K562 (cell line): ENCODE data around the gene OR4D9. TPM values are rescaled to one million over a fixed set of nuclear protein-coding genes. Genes with fewer than 3 reads are reported as not detected.
A peak's percentile ranks its signal among the peaks of the same experiment; 100 is the strongest.

ENCODE experiments used
- BRCA1 ChIP-seq, 2 experiments: fragments of 450-650 bp in 1 of 2; sonication (generic) in 1 of 2; formaldehyde crosslinking in 1 of 2; IDR thresholded peaks; 2 replicates each; pipeline versions ENCODE4 v1.5.0 to v1.6.1; 2017 to 2020; ENCODE audit warnings: mild to moderate bottlenecking in 1 of 2, missing genetic modification reagents in 1 of 2
- CREB1 ChIP-seq, 2 experiments: sonication (generic) in 1 of 2; formaldehyde crosslinking in 1 of 2; IDR thresholded peaks; 2 replicates each; pipeline versions ENCODE4 v1.6.1 to v1.8.0; 2012 to 2022; ENCODE audit warnings: inconsistent platforms in 1 of 2, mild to moderate bottlenecking in 1 of 2, missing genetic modification reagents in 1 of 2, moderate library complexity in 1 of 2
- CTBP1 ChIP-seq: fragments of 450-650 bp; IDR thresholded peaks from 2 replicates; pipeline ENCODE4 v1.6.1; 2016; ENCODE audit warnings: borderline replicate concordance
- ETS2 ChIP-seq: IDR thresholded peaks from 2 replicates; pipeline ENCODE4 v1.6.1; 2016; ENCODE audit warnings: borderline replicate concordance, missing genetic modification characterization, mild to moderate bottlenecking, moderate library complexity, missing compliant biosample characterization; ENCODE audit not compliant: poor library complexity, severe bottlenecking
- FOSL1 ChIP-seq: fragments of 200-800 bp; sonication (Bioruptor generic); conservative IDR thresholded peaks from 2 replicates; pipeline ENCODE4 v1.6.1; 2016; ENCODE audit warnings: missing genetic modification characterization, missing compliant biosample characterization
- FOXP1 ChIP-seq: sonication (generic); formaldehyde crosslinking; IDR thresholded peaks from 2 replicates; pipeline ENCODE4 v1.8.0; 2022; ENCODE audit warnings: mild to moderate bottlenecking, missing genetic modification reagents
- GATAD2B ChIP-seq: fragments of 450-650 bp; IDR thresholded peaks from 2 replicates; pipeline ENCODE4 v1.6.1; 2017; ENCODE audit warnings: mild to moderate bottlenecking, borderline replicate concordance
- HCFC1 ChIP-seq: IDR thresholded peaks from 2 replicates; pipeline ENCODE4 v1.6.1; 2012; ENCODE audit warnings: low read depth, low read length, improper control_type of control experiment
- LCOR ChIP-seq: sonication (generic); formaldehyde crosslinking; IDR thresholded peaks from 2 replicates; pipeline ENCODE4 v1.8.0; 2022; ENCODE audit warnings: mild to moderate bottlenecking, missing genetic modification reagents
- MAFG ChIP-seq: fragments of 450-650 bp; conservative IDR thresholded peaks from 2 replicates; pipeline ENCODE4 v1.6.1; 2016; ENCODE audit warnings: missing genetic modification characterization, missing compliant biosample characterization
- MTA2 ChIP-seq: fragments of 450-650 bp; IDR thresholded peaks from 2 replicates; pipeline ENCODE4 v1.6.1; 2016; ENCODE audit warnings: low read depth
- NBN ChIP-seq: fragments of 450-650 bp; IDR thresholded peaks from 2 replicates; pipeline ENCODE4 v1.6.1; 2016; ENCODE audit warnings: low read depth, mild to moderate bottlenecking
- NFE2 ChIP-seq: IDR thresholded peaks from 2 replicates; pipeline ENCODE4 v1.6.1; 2014; ENCODE audit warnings: antibody characterized with exemption, low read depth
- NONO ChIP-seq, 2 experiments: fragments of 200-400 bp in 1 of 2; fragments of 450-650 bp in 1 of 2; formaldehyde crosslinking in 1 of 2; IDR thresholded peaks; 2 replicates each; pipeline ENCODE4 v1.6.1; 2017; ENCODE audit warnings: low read depth in 2 of 2, mild to moderate bottlenecking in 2 of 2, moderate library complexity in 2 of 2, low read length in 1 of 2
- POLR3G ChIP-seq: IDR thresholded peaks from 2 replicates; pipeline ENCODE4 v1.6.1; 2011; ENCODE audit not compliant: insufficient read length, insufficient replicate concordance; ENCODE audit errors: extremely low read depth
- POU5F1 ChIP-seq: fragments of 150-350 bp; IDR thresholded peaks from 2 replicates; pipeline ENCODE4 v1.6.1; 2014; ENCODE audit warnings: borderline replicate concordance, low read length, low read depth, mild to moderate bottlenecking; ENCODE audit not compliant: partially characterized antibody
- RNF2 ChIP-seq: sonication (generic); IDR thresholded peaks from 2 replicates; pipeline ENCODE4 v1.6.1; 2016
- SAP30 ChIP-seq: fragments of 200-600 bp; sonication (generic); IDR thresholded peaks from 2 replicates; pipeline ENCODE4 v1.6.1; 2012; ENCODE audit warnings: borderline replicate concordance, low read depth, mild to moderate bottlenecking, moderate library complexity, low read length, control low read depth, inconsistent platforms; ENCODE audit not compliant: insufficient read depth, poor library complexity, severe bottlenecking
- SP1 ChIP-seq: sonication (generic); formaldehyde crosslinking; IDR thresholded peaks from 2 replicates; pipeline ENCODE4 v1.8.1; 2022; ENCODE audit warnings: mild to moderate bottlenecking, missing genetic modification reagents
- TBL1XR1 ChIP-seq, 2 experiments: IDR thresholded peaks; 2 replicates each; pipeline ENCODE4 v1.6.1; 2012; ENCODE audit warnings: improper control_type of control experiment in 2 of 2, low read length in 2 of 2, mild to moderate bottlenecking in 1 of 2
- TBP ChIP-seq: optimal IDR thresholded peaks from 2 replicates; pipeline ENCODE3; 2011; ENCODE audit warnings: low read depth, low read length, improper control_type of control experiment
- TEAD4 ChIP-seq, 2 experiments: sonication (generic) in 1 of 2; formaldehyde crosslinking in 1 of 2; IDR thresholded peaks; 2 replicates each; pipeline versions ENCODE4 v1.6.1 to v1.8.0; 2012 to 2022; ENCODE audit warnings: borderline replicate concordance in 1 of 2, inconsistent platforms in 1 of 2, low read length in 1 of 2, mild to moderate bottlenecking in 1 of 2, missing genetic modification reagents in 1 of 2
- ZEB2 ChIP-seq: fragments of 450-650 bp; IDR thresholded peaks from 2 replicates; pipeline ENCODE4 v1.6.1; 2016
- ZNF134 ChIP-seq: fragments of 250-450 bp; sonication (Bioruptor Pico); conservative IDR thresholded peaks from 2 replicates; pipeline ENCODE4 v1.4.0; 2020
- ZNF175 ChIP-seq: fragments of 200-800 bp; sonication (Bioruptor generic); IDR thresholded peaks from 2 replicates; pipeline ENCODE4 v1.6.1; 2016; ENCODE audit warnings: low read depth, mild to moderate bottlenecking, missing genetic modification characterization, missing compliant biosample characterization
- ZNF444 ChIP-seq: fragments of 250-450 bp; sonication (Bioruptor Pico); IDR thresholded peaks from 2 replicates; pipeline ENCODE4 v1.4.0; 2020; ENCODE audit warnings: mild to moderate bottlenecking, moderate library complexity
- polyA plus RNA-seq, 8 experiments: library from polyadenylated mRNA; depleted of rRNA in 4 of 8; stranded (reverse) in 5 of 8; unstranded in 3 of 8; fragments of >200 nt; fragmentation: Nextera tagmentation in 2 of 8; fragmentation: Illumina TruSeq in 1 of 8; extraction: Ambion mirVana in 2 of 8; extraction: Trizol in 1 of 8; gene quantifications; 2 replicates each; pipeline versions ENCODE4 v1.2.1 to v1.2.3, GENCODE V29; 2011 to 2014; ENCODE audit warnings: inconsistent platforms in 1 of 8, missing spikeins in 1 of 8
- total RNA-seq, 7 experiments: library from RNA; depleted of rRNA in 6 of 7; stranded (reverse); fragments of >200 nt in 6 of 7; fragmentation: Illumina TruSeq in 2 of 7; extraction: Trizol in 2 of 7; gene quantifications; 2 replicates each; pipeline versions ENCODE4 v1.2.1 to v1.2.3, GENCODE V29; 2011 to 2021; ENCODE audit warnings: low replicate concordance in 1 of 7
- TF ChIP-seq, protein P1 (sequence below): fragments of 450-650 bp; formaldehyde crosslinking; IDR thresholded peaks from 2 replicates; pipeline ENCODE4 v1.4.0; 2022; ENCODE audit warnings: mild to moderate bottlenecking, moderate library complexity
- TF ChIP-seq, protein P2 (sequence below): sonication (generic); formaldehyde crosslinking; IDR thresholded peaks from 2 replicates; pipeline ENCODE4 v1.8.1; 2023; ENCODE audit warnings: mild to moderate bottlenecking, missing genetic modification reagents

OR4D9 gene
- total and polyA plus RNA-seq, 9 of the 15 experiments (the other 6 are each of a cell fraction or from before 2014, with no cell fraction given): not detected

DNA sequence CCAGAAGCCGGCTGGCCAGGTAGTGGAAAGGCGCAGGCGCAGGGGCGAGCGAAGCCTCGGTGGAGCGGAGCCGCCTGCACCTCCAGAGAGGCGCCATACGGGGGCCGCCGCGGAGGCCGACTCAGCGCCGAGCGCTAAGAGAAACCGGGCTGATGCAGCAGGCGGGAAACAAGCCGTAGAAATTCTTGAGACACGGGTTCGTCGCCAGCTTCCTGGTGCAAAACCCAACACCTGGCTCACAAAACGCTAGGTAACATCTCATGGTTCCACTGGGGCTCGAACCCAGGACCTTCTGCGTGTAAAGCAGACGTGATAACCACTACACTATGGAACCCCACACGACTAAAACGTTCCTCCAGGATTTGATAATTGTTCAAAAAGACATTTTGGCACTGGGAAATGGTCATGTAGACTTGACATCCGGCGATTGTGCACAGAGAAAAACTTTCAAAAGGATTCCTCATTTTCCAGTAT, 39.1 kb downstream of the OR4D9 start (continued):
- TF ChIP-seq LCOR (CRISPR knock-in tag) (peak; percentile 91), MAFG (no peak), CREB1 (IDR thresholded peaks at IDR 0.05) (peak; percentile 48; the same call in 1 of the 2 replicates), CREB1 (CRISPR knock-in tag; IDR thresholded peaks at IDR 0.05) (peak; percentile 60; the same call in 1 of the 2 replicates), SP1 (peak; percentile 69), TEAD4 (IDR thresholded peaks at IDR 0.05; ENCODE audit: low read length) (peak; percentile 78), TEAD4 (CRISPR knock-in tag; IDR thresholded peaks at IDR 0.05; ENCODE audit: borderline replicate concordance) (no peak), POU5F1 (peak; percentile 46), BRCA1 (IDR thresholded peaks at IDR 0.05) (no peak), BRCA1 (CRISPR knock-in tag; IDR thresholded peaks at IDR 0.05) (no peak), HCFC1 (peak; percentile 17; the same call in 1 of the 2 replicates), TBP (peak; percentile 97), FOSL1 (tag) (no peak; the same call in 1 of the 2 replicates), ZNF134 (CRISPR knock-in tag) (no peak), NFE2 (peak; percentile 40; the same call in 1 of the 2 replicates), GATAD2B (0 out of 2 replicates have a peak, but pooled peaks have one; percentile 49), RNF2 (peak; percentile 81; the same call in 1 of the 2 replicates), POLR3G (peak; percentile 82), NBN (peak; percentile 91), ETS2 (tag) (peak; percentile 34), ZNF444 (CRISPR knock-in tag) (no peak), SAP30 (no peak), NONO (IDR thresholded peaks at IDR 0.05; ENCODE audit: low read depth in 2 of 2, low read length in 1 of 2) (peak in 1 of 2 experiments; percentile 72; a peak in 2 of 4 replicates), ZEB2 (peak; percentile 98), MTA2 (0 out of 2 replicates have a peak, but pooled peaks have one; percentile 8), CTBP1 (peak; percentile 96), ZNF175 (CRISPR knock-in tag) (peak; percentile 98), TBL1XR1 (IDR thresholded peaks at IDR 0.05; ENCODE audit: low read length in 2 of 2) (peak; percentile 45 to 92; a peak in 2 of 4 replicates), FOXP1 (CRISPR knock-in tag) (peak; percentile 86)
- TF ChIP-seq, protein P1, sequence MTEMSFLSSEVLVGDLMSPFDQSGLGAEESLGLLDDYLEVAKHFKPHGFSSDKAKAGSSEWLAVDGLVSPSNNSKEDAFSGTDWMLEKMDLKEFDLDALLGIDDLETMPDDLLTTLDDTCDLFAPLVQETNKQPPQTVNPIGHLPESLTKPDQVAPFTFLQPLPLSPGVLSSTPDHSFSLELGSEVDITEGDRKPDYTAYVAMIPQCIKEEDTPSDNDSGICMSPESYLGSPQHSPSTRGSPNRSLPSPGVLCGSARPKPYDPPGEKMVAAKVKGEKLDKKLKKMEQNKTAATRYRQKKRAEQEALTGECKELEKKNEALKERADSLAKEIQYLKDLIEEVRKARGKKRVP (CRISPR knock-in tag): no peak
- TF ChIP-seq, protein P2, sequence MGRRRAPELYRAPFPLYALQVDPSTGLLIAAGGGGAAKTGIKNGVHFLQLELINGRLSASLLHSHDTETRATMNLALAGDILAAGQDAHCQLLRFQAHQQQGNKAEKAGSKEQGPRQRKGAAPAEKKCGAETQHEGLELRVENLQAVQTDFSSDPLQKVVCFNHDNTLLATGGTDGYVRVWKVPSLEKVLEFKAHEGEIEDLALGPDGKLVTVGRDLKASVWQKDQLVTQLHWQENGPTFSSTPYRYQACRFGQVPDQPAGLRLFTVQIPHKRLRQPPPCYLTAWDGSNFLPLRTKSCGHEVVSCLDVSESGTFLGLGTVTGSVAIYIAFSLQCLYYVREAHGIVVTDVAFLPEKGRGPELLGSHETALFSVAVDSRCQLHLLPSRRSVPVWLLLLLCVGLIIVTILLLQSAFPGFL (CRISPR knock-in tag): 0 out of 2 replicates have a peak, but pooled peaks have one; percentile 67
